GM23248 (cell line): ENCODE results near the gene EXOC2.

Experiments used
- EZH2 ChIP-seq: fragments of 200-600 bp; sonication (generic); IDR thresholded peaks from 2 replicates; pipeline ENCODE4 v1.6.1; 2018; ENCODE audit warnings: antibody characterized with exemption, mild to moderate bottlenecking; ENCODE audit not compliant: insufficient read depth, poor library complexity, severe bottlenecking
- EZH2phosphoT487 ChIP-seq: fragments of 200-600 bp; sonication (generic); IDR thresholded peaks from 2 replicates; pipeline ENCODE4 v1.6.1; 2018; ENCODE audit warnings: antibody characterized with exemption, moderate library complexity, mild to moderate bottlenecking, low read depth; ENCODE audit not compliant: insufficient read depth

- TF ChIP-seq EZH2 (no peak), EZH2phosphoT487 (no peak)
Measured at GRCh38 chr6:599576-600448, 93.1 kb downstream of the EXOC2 start.
